ENCODE data around the gene OR51B5.
"Not testable (repeated sequence)": the region's sequence is repeated elsewhere in the genome, so short reads cannot be mapped to it uniquely, and the experiment has no call there.

DNA sequence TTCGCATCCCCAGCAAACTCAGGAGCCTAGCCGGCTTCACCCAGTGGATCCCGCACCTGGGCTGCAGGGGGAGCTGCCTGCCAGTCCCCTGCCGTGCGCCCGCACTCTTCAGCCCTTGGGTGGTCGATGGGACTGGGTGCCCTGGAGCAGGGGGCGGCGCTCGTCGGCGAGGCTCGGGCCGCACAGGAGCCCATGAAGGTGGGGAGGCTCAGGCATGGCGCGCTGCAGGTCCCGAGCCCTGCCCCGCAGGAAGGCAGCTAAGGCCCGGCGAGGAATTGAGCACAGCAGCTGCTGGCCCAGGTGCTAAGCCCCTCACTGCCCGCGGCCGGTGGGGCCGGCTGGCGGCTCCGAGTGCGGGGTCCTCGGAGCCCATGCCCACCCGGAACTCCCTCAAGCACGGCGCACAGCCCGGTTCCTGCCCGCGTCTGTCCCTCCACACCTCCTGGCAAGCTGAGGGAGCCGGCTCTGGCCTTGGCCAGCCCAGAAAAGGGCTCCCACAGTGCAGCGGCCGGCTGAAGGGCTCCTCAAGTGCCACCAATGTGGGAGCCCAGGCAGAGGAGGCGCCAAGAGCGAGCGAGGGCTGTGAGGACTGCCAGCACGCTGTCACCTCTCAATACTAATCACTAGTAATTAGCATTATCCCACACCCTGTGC is 48.9 kb downstream of the OR51B5 start:
- TF ChIP-seq, protein P1, sequence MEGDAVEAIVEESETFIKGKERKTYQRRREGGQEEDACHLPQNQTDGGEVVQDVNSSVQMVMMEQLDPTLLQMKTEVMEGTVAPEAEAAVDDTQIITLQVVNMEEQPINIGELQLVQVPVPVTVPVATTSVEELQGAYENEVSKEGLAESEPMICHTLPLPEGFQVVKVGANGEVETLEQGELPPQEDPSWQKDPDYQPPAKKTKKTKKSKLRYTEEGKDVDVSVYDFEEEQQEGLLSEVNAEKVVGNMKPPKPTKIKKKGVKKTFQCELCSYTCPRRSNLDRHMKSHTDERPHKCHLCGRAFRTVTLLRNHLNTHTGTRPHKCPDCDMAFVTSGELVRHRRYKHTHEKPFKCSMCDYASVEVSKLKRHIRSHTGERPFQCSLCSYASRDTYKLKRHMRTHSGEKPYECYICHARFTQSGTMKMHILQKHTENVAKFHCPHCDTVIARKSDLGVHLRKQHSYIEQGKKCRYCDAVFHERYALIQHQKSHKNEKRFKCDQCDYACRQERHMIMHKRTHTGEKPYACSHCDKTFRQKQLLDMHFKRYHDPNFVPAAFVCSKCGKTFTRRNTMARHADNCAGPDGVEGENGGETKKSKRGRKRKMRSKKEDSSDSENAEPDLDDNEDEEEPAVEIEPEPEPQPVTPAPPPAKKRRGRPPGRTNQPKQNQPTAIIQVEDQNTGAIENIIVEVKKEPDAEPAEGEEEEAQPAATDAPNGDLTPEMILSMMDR (IDR thresholded peaks at IDR 0.05), result not testable (repeated sequence)
- TF ChIP-seq POLR2A (IDR thresholded peaks at IDR 0.05), result not testable (repeated sequence)

Measured in body of pancreas (tissue), 4 donors.